Measurements from ENCODE around the gene MYT1. TPM values are rescaled to one million over a fixed set of nuclear protein-coding genes. Genes with fewer than 3 reads are reported as not detected.

The MYT1 gene
- total and polyA plus RNA-seq, 2 of the 13 experiments (the other 11 are each of a cell fraction or from before 2014, with no cell fraction given), result 0.58 to 2.5 TPM

DNA sequence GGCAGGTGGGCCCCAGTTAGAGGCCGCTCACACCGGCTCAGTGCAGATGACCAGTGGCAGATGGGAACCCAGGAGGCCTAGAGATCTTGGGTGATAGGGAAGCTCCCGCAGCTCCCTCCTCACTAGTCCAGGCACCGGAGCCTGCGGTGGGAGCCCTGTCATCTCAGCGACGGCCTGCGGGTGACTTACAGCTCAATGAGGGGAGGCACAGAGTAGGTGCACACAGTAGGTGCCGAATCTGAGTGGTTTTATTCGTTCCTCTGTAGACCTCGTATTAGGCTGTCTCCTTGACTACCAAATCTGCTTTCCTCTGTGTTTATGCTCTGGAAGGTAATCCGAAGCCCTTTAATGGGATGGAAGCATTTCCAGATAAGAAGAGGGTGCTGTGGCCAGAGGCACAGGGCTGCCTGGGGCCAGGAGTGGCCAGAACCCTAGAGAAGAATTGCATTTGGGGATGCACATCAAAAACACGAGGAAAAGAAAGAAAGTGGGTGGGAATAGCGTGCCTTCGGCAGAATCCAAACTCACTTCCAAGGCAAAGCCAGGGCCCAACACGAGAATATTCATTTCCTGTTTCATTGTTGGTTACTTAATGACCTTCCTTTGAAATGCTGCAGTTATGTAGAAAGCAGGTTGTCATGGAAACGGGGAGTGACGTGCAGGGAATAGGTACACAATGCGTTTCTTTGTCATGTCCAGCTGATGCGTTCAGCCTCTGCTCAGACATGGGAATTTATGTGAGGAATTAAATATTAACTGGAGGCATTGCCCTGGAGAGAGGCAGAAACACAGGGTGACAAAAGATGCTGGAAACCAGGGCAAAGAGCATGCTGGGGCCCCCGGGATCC lies 24.7 kb downstream of the MYT1 start (continued):
- TF ChIP-seq, protein P1, sequence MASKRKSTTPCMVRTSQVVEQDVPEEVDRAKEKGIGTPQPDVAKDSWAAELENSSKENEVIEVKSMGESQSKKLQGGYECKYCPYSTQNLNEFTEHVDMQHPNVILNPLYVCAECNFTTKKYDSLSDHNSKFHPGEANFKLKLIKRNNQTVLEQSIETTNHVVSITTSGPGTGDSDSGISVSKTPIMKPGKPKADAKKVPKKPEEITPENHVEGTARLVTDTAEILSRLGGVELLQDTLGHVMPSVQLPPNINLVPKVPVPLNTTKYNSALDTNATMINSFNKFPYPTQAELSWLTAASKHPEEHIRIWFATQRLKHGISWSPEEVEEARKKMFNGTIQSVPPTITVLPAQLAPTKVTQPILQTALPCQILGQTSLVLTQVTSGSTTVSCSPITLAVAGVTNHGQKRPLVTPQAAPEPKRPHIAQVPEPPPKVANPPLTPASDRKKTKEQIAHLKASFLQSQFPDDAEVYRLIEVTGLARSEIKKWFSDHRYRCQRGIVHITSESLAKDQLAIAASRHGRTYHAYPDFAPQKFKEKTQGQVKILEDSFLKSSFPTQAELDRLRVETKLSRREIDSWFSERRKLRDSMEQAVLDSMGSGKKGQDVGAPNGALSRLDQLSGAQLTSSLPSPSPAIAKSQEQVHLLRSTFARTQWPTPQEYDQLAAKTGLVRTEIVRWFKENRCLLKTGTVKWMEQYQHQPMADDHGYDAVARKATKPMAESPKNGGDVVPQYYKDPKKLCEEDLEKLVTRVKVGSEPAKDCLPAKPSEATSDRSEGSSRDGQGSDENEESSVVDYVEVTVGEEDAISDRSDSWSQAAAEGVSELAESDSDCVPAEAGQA (IDR thresholded peaks at IDR 0.05; ENCODE audit: low read depth), result peak; percentile 71; the same call in 1 of the 2 replicates
- TF ChIP-seq, protein P1 (CRISPR knock-in tag; IDR thresholded peaks at IDR 0.05; ENCODE audit: borderline replicate concordance), result no peak
- TF ChIP-seq SRF (IDR thresholded peaks at IDR 0.05; ENCODE audit: low read depth, low read length) (no peak), MXD4 (CRISPR knock-in tag; IDR thresholded peaks at IDR 0.05) (peak; percentile 24; the same call in 1 of the 2 replicates), JARID2 (CRISPR knock-in tag; IDR thresholded peaks at IDR 0.05; ENCODE audit: insufficient replicate concordance) (no peak), ZNF766 (CRISPR knock-in tag; IDR thresholded peaks at IDR 0.05; ENCODE audit: borderline replicate concordance) (peak; percentile 51; the same call in 1 of the 2 replicates), BCL6 (CRISPR knock-in tag; IDR thresholded peaks at IDR 0.05) (peak; percentile 91), TBX3 (IDR thresholded peaks at IDR 0.05; ENCODE audit: borderline replicate concordance) (peak; percentile 50; the same call in 1 of the 2 replicates), ZNF629 (CRISPR knock-in tag; conservative IDR thresholded peaks at IDR 0.05) (no peak; the same call in 1 of the 2 replicates), ZNF598 (CRISPR knock-in tag; IDR thresholded peaks at IDR 0.05; ENCODE audit: borderline replicate concordance) (no peak), GLI4 (CRISPR knock-in tag; IDR thresholded peaks at IDR 0.05; ENCODE audit: borderline replicate concordance) (no peak), ZNF557 (CRISPR knock-in tag; IDR thresholded peaks at IDR 0.05) (no peak), GFI1 (CRISPR knock-in tag; IDR thresholded peaks at IDR 0.05; ENCODE audit: borderline replicate concordance) (peak; percentile 50; the same call in 1 of the 2 replicates)
- TF ChIP-seq, protein P2, sequence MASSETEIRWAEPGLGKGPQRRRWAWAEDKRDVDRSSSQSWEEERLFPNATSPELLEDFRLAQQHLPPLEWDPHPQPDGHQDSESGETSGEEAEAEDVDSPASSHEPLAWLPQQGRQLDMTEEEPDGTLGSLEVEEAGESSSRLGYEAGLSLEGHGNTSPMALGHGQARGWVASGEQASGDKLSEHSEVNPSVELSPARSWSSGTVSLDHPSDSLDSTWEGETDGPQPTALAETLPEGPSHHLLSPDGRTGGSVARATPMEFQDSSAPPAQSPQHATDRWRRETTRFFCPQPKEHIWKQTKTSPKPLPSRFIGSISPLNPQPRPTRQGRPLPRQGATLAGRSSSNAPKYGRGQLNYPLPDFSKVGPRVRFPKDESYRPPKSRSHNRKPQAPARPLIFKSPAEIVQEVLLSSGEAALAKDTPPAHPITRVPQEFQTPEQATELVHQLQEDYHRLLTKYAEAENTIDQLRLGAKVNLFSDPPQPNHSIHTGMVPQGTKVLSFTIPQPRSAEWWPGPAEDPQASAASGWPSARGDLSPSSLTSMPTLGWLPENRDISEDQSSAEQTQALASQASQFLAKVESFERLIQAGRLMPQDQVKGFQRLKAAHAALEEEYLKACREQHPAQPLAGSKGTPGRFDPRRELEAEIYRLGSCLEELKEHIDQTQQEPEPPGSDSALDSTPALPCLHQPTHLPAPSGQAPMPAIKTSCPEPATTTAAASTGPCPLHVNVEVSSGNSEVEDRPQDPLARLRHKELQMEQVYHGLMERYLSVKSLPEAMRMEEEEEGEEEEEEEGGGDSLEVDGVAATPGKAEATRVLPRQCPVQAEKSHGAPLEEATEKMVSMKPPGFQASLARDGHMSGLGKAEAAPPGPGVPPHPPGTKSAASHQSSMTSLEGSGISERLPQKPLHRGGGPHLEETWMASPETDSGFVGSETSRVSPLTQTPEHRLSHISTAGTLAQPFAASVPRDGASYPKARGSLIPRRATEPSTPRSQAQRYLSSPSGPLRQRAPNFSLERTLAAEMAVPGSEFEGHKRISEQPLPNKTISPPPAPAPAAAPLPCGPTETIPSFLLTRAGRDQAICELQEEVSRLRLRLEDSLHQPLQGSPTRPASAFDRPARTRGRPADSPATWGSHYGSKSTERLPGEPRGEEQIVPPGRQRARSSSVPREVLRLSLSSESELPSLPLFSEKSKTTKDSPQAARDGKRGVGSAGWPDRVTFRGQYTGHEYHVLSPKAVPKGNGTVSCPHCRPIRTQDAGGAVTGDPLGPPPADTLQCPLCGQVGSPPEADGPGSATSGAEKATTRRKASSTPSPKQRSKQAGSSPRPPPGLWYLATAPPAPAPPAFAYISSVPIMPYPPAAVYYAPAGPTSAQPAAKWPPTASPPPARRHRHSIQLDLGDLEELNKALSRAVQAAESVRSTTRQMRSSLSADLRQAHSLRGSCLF (CRISPR knock-in tag; IDR thresholded peaks at IDR 0.05; ENCODE audit: borderline replicate concordance), result no peak
- TF ChIP-seq, protein P3, sequence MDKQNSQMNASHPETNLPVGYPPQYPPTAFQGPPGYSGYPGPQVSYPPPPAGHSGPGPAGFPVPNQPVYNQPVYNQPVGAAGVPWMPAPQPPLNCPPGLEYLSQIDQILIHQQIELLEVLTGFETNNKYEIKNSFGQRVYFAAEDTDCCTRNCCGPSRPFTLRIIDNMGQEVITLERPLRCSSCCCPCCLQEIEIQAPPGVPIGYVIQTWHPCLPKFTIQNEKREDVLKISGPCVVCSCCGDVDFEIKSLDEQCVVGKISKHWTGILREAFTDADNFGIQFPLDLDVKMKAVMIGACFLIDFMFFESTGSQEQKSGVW (CRISPR knock-in tag; IDR thresholded peaks at IDR 0.05; ENCODE audit: borderline replicate concordance), result no peak

All from HepG2 (cell line).